Natural killer cell (primary cell): Measurements from ENCODE around the gene SCGB1A1. TPM values are rescaled to one million over a fixed set of nuclear protein-coding genes. Genes with fewer than 3 reads are reported as not detected.

Source experiments
- ATAC-seq, 3 donors: fragments of 150-1000 bp in 2 of 3; fragments of 200-7000 bp in 1 of 3; cut with Tn5 transposase; 1 replicate in 1 of 3; 2 replicates in 2 of 3; pipeline ENCODE4 v1.10.0; 2021; ENCODE audit warnings: mild to moderate bottlenecking in 2 of 3, moderate library complexity in 2 of 3
- DNase-seq, 2 donors: peaks; one replicate each; pipeline versions ENCODE4 v3.0.0 to v3.0.0-alpha.2; 2013 to 2021; ENCODE audit warnings: mixed read lengths in 1 of 2
- H3K27ac ChIP-seq: one replicate; pipeline ENCODE4 v1.5.1; 2013; ENCODE audit warnings: mild to moderate bottlenecking, low read length
- H3K27me3 ChIP-seq: one replicate; pipeline ENCODE4 v1.6.1; 2013; ENCODE audit warnings: low read length; ENCODE audit not compliant: control insufficient read depth, insufficient read depth
- H3K36me3 ChIP-seq: one replicate; pipeline ENCODE4 v1.6.1; 2013; ENCODE audit warnings: low read length; ENCODE audit not compliant: control insufficient read depth, insufficient read depth
- H3K4me1 ChIP-seq: one replicate; pipeline ENCODE4 v1.6.1; 2013; ENCODE audit warnings: low read length; ENCODE audit not compliant: control insufficient read depth, insufficient read depth
- H3K4me3 ChIP-seq: one replicate; pipeline ENCODE4 v1.5.1; 2013; ENCODE audit warnings: low read length
- H3K9me3 ChIP-seq: one replicate; pipeline ENCODE4 v1.6.1; 2013; ENCODE audit warnings: low read length; ENCODE audit not compliant: control insufficient read depth, insufficient read depth
- H3K27ac Mint-ChIP-seq, 2 donors: one replicate each; pipeline ENCODE4 v1.8.0; 2022; ENCODE audit warnings: mild to moderate bottlenecking in 2 of 2, mixed read lengths in 2 of 2, moderate library complexity in 1 of 2
- H3K27me3 Mint-ChIP-seq, 2 donors: one replicate each; pipeline ENCODE4 v1.8.0; 2022; ENCODE audit warnings: low read depth in 2 of 2, mixed read lengths in 2 of 2
- H3K36me3 Mint-ChIP-seq: one replicate; pipeline ENCODE4 v1.8.0; 2022; ENCODE audit warnings: mixed read lengths
- H3K4me1 Mint-ChIP-seq, 2 donors: one replicate each; pipeline ENCODE4 v1.8.0; 2022; ENCODE audit warnings: mixed read lengths in 2 of 2
- H3K4me3 Mint-ChIP-seq: one replicate; pipeline ENCODE4 v1.8.0; 2022; ENCODE audit warnings: mild to moderate bottlenecking, moderate library complexity, mixed read lengths
- H3K9me3 Mint-ChIP-seq, 2 donors: one replicate each; pipeline ENCODE4 v1.8.0; 2022; ENCODE audit warnings: mixed read lengths in 2 of 2
- CTCF ChIP-seq: fragments of 200-600 bp; IDR thresholded peaks from one replicate; pipeline ENCODE4 v1.8.0; 2022; ENCODE audit warnings: antibody characterized with exemption
- WGBS: methylation state at CpG from one replicate; pipeline ENCODE4 v1.1.7; 2013; ENCODE audit warnings: missing lambda C conversion rate; ENCODE audit not compliant: insufficient coverage; 5-methylcytosine and 5-hydroxymethylcytosine counted together
- intact Hi-C: fragments of 100-400 bp; cut with micrococcal nuclease; formaldehyde crosslinking; loops from one replicate; pipeline ENCODE4 v1.14.2; 2022
- total RNA-seq, 4 donors: library from RNA; stranded (reverse); fragments of 120-200 nt in 1 of 4; gene quantifications; one replicate each; pipeline versions ENCODE4 v1.2.3 to v1.2.4, GENCODE V29; 2013 to 2022

Gene SCGB1A1
- total RNA-seq, 3 donors from 2014 or later (not counting 1 experiment from before 2014, with no cell fraction given): not detected

- no peak overlapping the region for H3K27ac ChIP-seq
Measured at GRCh38 chr11:62419314-62419929, 589 bp downstream of the SCGB1A1 start.

GRCh38 chr11:62419943-62420342, 1.1 kb downstream of the SCGB1A1 start:
- Mint-ChIP-seq H3K27ac (no peak overlapping the region), H3K27me3 (peaks cover 0 to 3% of the 10 kb centered on the region in 2 donors), H3K9me3 (no peaks in the 10 kb centered on the region), H3K36me3 (no peaks in the 10 kb centered on the region), H3K4me1 (peaks cover 6 to 7% of the 10 kb centered on the region in 2 donors), H3K4me3 (no peak overlapping the region)
- H3K4me3 ChIP-seq: no peak overlapping the region
- no peaks in the 10 kb centered on the region for H3K27me3 ChIP-seq
- 83% methylated on average over 1 of the region's 1 CpG for WGBS
- H3K9me3 ChIP-seq: no peaks in the 10 kb centered on the region
- no peak for ATAC-seq
- H3K27ac ChIP-seq: no peak overlapping the region
- no peak for DNase-seq
- H3K4me1 ChIP-seq: peaks cover 5% of the 10 kb centered on the region
- H3K36me3 ChIP-seq: no peaks in the 10 kb centered on the region
- intact Hi-C loops: no loop called here
- TF ChIP-seq CTCF: no peak

More at GRCh38 chr11:62419314-62419929, 589 bp downstream of the SCGB1A1 start:
- H3K4me1 Mint-ChIP-seq: peaks cover 2% of the 10 kb centered on the region in 2 donors
- intact Hi-C loops: no loop called here
- no peak overlapping the region for H3K27ac Mint-ChIP-seq
- TF ChIP-seq CTCF: no peak
- no peaks in the 10 kb centered on the region for H3K36me3 ChIP-seq
- H3K27me3 Mint-ChIP-seq: peaks cover 0 to 3% of the 10 kb centered on the region in 2 donors
- ATAC-seq: no peak
- H3K4me3 Mint-ChIP-seq: no peak overlapping the region
- DNase-seq: no peak
- no peaks in the 10 kb centered on the region for H3K27me3 ChIP-seq
- peaks cover under 1% of the 10 kb centered on the region for H3K4me1 ChIP-seq
- no peaks in the 10 kb centered on the region for H3K9me3 ChIP-seq
- whole genome bisulfite sequencing: 66% methylated on average over 4 of the region's 5 CpGs
- no peak overlapping the region for H3K4me3 ChIP-seq
- H3K36me3 Mint-ChIP-seq: no peaks in the 10 kb centered on the region
- no peaks in the 10 kb centered on the region for H3K9me3 Mint-ChIP-seq

GRCh38 chr11:62420882-62421281, 2.0 kb downstream of the SCGB1A1 start:
- Mint-ChIP-seq H3K9me3 (no peaks in the 10 kb centered on the region), H3K27me3 (no peaks in the 10 kb centered on the region), H3K4me3 (no peak overlapping the region), H3K4me1 (peaks cover 6 to 8% of the 10 kb centered on the region in 2 donors), H3K36me3 (no peaks in the 10 kb centered on the region), H3K27ac (no peak overlapping the region)
- Histone ChIP-seq H3K27me3 (no peaks in the 10 kb centered on the region), H3K4me3 (no peak overlapping the region), H3K9me3 (no peaks in the 10 kb centered on the region), H3K36me3 (no peaks in the 10 kb centered on the region), H3K4me1 (peaks cover 6% of the 10 kb centered on the region), H3K27ac (no peak overlapping the region)
- intact Hi-C loops: no loop called here
- 100% methylated on average over 1 of the region's 3 CpGs for WGBS
- no peak for TF ChIP-seq CTCF
- DNase-seq (no peak), ATAC-seq (no peak)

- H3K4me3 Mint-ChIP-seq: no peak overlapping the region
- no peaks in the 10 kb centered on the region for H3K27me3 Mint-ChIP-seq
- Histone ChIP-seq H3K9me3 (no peaks in the 10 kb centered on the region), H3K36me3 (no peaks in the 10 kb centered on the region), H3K27ac (no peak overlapping the region), H3K4me3 (no peak overlapping the region), H3K4me1 (peaks cover 11% of the 10 kb centered on the region), H3K27me3 (no peaks in the 10 kb centered on the region)
- no peaks in the 10 kb centered on the region for H3K9me3 Mint-ChIP-seq
- no peak overlapping the region for H3K27ac Mint-ChIP-seq
- H3K36me3 Mint-ChIP-seq: no peaks in the 10 kb centered on the region
- TF ChIP-seq CTCF: no peak
- intact Hi-C loops: no loop called here
- ATAC-seq: no peak
- peaks cover 18 to 19% of the 10 kb centered on the region in 2 donors for H3K4me1 Mint-ChIP-seq
- no peak for DNase-seq
- WGBS: 94% methylated on average over 7 of the region's 7 CpGs
Measured at GRCh38 chr11:62421996-62422395, 3.2 kb downstream of the SCGB1A1 start.
